AG08395 (cell line): Measurements from ENCODE around the gene MACO1.
A peak's percentile ranks its signal among the peaks of the same experiment; 100 is the strongest.
"Not testable (repeated sequence)": the region's sequence is repeated elsewhere in the genome, so short reads cannot be mapped to it uniquely, and the experiment has no call there.

Experiments
- DNase-seq: peaks from one replicate; pipeline ENCODE4 v3.0.0; 2012; ENCODE audit warnings: mixed read lengths, low spot score

Gene MACO1

GRCh38 chr1:25430073-25430966, at the start of gene MACO1:
Gene MACO1, plus strand, starts transcription at chr1:25430897. Its CDS starts 202 bp downstream, at chr1:25431099.
- peak; percentile 99 for DNase-seq

GRCh38 chr1:25382543-25382942, 48.2 kb upstream of the MACO1 start:
- DNase-seq, result not testable (repeated sequence)

DNA sequence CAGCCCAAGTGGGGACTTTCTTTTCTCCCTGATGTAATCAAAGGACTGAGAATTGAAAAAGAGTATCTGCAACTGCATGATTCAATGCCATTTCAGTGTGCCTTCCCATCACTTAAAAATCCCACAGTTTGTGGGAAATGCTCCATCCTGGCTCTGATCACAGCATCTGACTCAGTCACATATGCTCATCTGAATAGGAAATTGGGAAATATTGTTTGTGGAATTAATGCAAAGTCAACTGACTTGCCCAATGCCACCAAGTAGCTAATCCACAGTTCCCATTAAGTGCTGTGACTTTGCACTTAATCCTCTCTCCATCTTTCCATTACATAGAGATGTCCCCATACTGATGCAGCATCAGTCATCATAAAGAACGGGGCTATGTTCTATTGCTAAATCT, 47.6 kb upstream of the MACO1 start:
- DNase-seq, result peak; percentile 64

GRCh38 chr1:25383875-25384274, 46.8 kb upstream of the MACO1 start:
- DNase-seq, result not testable (repeated sequence)

- DNase-seq, result not testable (repeated sequence)
Observed at GRCh38 chr1:25387096-25387495, 43.6 kb upstream of the MACO1 start.

GRCh38 chr1:25388691-25389090, 42.0 kb upstream of the MACO1 start:
- DNase-seq, result not testable (repeated sequence)

- not testable (repeated sequence) for DNase-seq
Observed at GRCh38 chr1:25389721-25390120, 41.0 kb upstream of the MACO1 start.

DNA sequence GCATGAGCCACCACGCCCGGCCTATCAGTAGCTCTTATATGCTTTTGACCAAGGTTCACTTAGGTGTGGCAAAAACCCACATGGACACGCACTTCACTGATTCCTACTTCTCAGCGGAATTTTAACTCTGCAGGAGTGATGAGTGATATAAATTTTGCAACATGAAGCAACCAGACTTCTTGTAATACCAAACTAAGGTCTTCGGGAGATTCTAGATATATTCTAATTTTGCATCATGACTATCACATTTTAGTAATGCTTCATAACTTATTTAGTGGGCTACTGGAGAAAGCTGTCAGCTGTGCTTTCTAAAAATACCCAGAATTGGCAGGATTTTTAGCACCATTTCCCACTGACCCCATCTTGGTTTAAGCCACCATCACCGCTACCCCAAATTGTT, 37.9 kb upstream of the MACO1 start:
- DNase-seq, result no peak

DNA sequence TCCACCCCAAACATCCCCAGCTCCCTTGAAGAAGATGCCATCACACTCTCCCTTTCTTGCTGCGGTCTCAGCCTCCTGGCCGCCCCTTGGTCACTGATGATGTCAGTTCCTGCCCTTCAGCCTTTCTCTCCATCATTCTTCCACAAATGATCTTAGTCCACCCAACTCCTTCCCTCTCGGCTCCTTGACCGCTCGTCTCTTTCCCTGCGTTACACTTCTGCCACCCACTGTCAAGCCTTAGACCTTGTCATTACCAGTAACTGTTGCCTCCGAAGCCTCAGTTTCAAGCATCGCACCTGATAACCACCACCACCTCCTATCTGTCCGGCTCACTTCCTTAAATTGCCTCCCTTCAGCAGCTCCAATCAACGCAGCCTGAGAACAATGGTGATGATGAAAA, 33.1 kb upstream of the MACO1 start:
- DNase-seq, result not testable (repeated sequence)

GRCh38 chr1:25398079-25398478, 32.6 kb upstream of the MACO1 start:
- not testable (repeated sequence) for DNase-seq

DNA sequence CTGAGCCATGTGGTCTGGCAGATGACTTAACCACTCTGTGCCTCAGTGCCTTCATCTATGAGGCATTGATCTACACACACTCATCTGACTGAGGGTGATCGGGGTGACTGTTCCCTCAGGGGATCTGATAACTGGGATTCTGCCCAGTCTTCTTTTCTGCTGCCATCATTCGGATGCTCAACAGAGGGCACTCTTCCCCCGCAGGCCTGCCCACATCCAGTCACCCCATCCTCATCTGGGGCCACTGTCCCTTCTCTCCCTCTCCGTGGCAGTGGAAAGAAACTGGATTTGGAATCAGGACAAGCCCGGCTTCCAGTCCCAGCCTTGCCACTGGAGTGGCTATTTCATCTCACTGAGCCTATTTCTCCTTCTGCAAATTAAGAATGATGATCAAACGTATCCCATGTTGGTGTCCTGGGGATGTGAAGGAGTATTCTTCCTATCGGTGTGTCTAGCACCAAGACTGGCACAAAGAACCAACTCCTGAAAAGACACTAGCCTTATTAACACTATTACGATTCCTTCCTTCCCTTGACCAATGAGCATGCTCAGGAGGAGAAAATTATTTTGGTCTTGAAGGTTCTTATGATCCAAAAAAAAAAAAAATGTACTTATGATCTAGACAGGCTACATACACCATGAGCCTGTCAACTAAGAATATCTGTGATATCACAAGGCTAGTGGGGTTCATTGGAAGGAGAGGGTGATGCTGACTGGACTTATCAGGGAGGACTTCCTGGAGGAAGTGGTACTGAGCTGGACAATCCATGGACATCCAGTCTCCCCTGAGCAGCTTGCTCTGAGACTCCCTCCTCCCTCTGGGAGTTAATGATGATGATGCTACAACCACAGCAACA, 27.5 kb upstream of the MACO1 start:
- not testable (repeated sequence) for DNase-seq

GRCh38 chr1:25405731-25406305, 24.9 kb upstream of the MACO1 start:
- DNase-seq, result not testable (repeated sequence)

DNA sequence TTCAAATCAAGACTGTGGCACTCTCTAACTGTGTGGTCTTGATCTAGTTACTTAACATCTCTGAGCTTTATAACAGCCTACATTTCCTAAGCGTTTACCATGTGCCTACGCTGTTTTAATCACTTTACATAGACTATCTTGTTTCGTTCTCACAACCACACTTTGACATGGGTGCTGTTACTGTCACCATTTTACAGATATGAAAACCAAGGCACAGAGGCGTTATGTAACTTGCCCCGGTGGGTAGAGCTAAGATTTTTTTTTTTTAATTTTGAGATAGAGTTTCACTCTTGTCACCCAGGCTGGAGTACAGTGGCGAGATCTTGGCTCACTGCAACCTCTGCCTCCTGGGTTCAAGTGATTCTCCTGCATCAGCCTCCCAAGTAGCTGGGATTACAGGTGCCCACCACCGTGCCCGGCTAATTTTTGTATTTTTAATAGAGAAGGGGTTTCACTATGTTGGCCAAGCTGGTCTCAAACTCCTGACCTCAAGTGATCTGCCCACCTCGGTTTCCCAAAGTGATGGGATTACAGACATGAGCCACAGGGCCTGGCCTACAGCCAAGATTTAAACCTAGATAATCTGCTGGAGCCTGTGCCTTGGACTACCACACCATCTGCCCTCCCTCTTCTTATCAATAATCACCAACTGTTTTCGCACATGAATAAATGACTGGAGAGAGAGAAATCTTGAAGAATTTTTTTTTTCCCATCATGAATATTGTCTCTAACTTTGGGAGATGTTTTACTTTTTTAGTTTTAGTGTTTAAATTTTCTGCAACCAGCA, 20.9 kb upstream of the MACO1 start:
- DNase-seq, result not testable (repeated sequence)

DNA sequence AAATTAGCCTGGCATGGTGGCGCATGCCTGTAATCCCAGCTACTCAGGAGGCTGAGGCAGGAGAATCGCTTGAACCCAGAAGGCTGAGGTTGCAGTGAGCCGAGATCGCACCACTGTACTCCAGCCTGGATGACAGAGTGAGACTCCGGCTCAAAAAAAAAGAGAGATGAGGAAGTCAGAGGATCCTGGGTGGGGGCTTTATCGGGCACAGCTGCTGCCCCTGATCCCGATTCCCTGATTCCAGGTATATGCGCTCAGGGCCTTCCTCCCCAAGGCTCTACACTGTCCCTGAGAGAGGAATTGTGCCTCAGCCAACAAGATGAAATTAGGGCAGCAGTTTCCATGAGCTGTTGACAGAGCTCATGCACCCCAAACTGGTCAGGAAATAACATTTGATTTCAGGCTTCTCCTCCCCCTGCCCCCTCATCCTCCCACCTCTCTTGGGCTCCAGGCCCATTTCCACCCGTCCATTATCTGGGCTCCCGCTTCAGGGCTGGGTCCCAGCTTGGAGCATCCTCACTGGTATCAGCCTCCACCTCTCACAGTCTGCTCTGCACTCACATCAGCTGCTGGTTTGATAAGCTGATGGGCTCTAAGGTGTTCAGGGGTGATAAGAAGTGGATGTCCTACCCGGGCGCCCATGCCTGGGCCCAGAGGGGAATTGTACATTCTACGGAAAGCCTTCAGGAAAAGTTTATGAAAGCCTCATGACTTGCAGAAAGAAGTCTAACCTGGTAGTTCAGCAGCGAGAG, 17.6 kb upstream of the MACO1 start:
- DNase-seq, result not testable (repeated sequence)

DNA sequence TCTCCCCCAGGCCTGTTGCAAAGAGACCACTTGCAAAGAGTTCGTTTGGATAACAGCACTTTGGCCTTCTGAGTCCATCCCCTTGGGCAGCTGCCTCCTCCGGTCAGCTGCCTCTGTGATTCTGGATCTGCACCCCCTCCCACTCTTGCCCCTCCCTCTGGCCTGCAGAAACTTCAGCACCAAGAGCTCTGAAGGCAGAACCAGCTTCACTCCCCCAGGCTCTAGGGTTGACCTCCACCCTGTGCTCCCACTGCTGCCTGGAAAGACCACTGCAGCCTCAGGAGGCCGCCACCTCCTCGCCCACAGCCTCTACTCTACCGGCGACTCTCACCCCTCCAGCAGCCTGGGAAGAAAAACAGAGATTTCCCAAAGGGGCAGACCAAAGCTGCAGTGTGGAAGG, 16.5 kb upstream of the MACO1 start:
- DNase-seq, result not testable (repeated sequence)

GRCh38 chr1:25414578-25414977, 16.1 kb upstream of the MACO1 start:
- not testable (repeated sequence) for DNase-seq

GRCh38 chr1:25417280-25417679, 13.4 kb upstream of the MACO1 start:
- DNase-seq, result not testable (repeated sequence)

DNA sequence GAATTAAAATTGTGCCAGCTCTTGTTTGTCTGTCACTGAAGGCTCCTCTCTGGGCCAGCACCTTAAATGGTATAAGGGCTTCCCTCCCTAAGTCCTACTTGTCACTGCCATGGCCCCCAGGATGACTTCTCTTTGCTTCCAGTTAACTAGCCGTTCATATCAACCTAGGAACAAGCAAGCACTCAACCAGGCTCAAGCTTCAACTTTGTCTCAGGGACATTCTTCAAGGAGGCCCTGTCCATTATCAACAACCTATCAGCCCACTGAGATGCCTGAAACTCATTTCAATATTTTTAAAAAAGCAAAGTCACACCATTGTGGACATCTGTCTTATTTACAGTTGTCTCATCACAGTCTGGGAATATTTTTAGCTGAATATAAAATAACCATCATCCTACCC, 11.4 kb upstream of the MACO1 start:
- not testable (repeated sequence) for DNase-seq

- not testable (repeated sequence) for DNase-seq
Observed at GRCh38 chr1:25420715-25421114, 10.0 kb upstream of the MACO1 start, which contains the start of gene RHCE. Gene RHCE, minus strand, starts transcription at chr1:25420825. Its CDS starts 39 bp downstream, at chr1:25420786.

- DNase-seq, result not testable (repeated sequence)
Observed at GRCh38 chr1:25423206-25423605, 7.5 kb upstream of the MACO1 start.
